Activated T-cell treated with anti-CD3 and anti-CD28 coated beads, Interleukin-2, amount 50 U/mL, for 72 hours (primary cell): ENCODE measurements around the gene PLEKHB2. TPM values are rescaled to one million over a fixed set of nuclear protein-coding genes. Genes with fewer than 3 reads are reported as not detected.
"Not testable (repeated sequence)": the region's sequence is repeated elsewhere in the genome, so short reads cannot be mapped to it uniquely, and the experiment has no call there.

Source experiments
- ATAC-seq, 2 donors: fragments of 150-1000 bp; cut with Tn5 transposase; replicated peaks in 1 of 2; 2 replicates each; pipeline ENCODE4 v1.10.0; 2021; ENCODE audit warnings: moderate library complexity in 2 of 2, mild to moderate bottlenecking in 1 of 2
- DNase-seq, 2 donors: peaks; one replicate each; pipeline ENCODE4 v3.0.0; 2021 to 2022; ENCODE audit warnings: mixed read lengths in 1 of 2
- H3K27ac Mint-ChIP-seq: one replicate; pipeline ENCODE4 v1.8.0; 2022; ENCODE audit warnings: mild to moderate bottlenecking, moderate library complexity, mixed read lengths
- H3K27me3 Mint-ChIP-seq: one replicate; pipeline ENCODE4 v1.8.0; 2022; ENCODE audit warnings: low read depth, mixed read lengths
- H3K36me3 Mint-ChIP-seq, 2 donors: one replicate each; pipeline ENCODE4 v1.8.0; 2022; ENCODE audit warnings: mixed read lengths in 2 of 2, mild to moderate bottlenecking in 1 of 2; ENCODE audit not compliant: insufficient read depth in 2 of 2
- H3K4me1 Mint-ChIP-seq: one replicate; pipeline ENCODE4 v1.8.0; 2022; ENCODE audit warnings: low read depth, mixed read lengths
- H3K4me3 Mint-ChIP-seq, 2 donors: one replicate each; pipeline ENCODE4 v1.8.0; 2022; ENCODE audit warnings: mild to moderate bottlenecking in 2 of 2, mixed read lengths in 2 of 2, moderate library complexity in 2 of 2
- H3K9me3 Mint-ChIP-seq, 2 donors: one replicate each; pipeline ENCODE4 v1.8.0; 2022; ENCODE audit warnings: mixed read lengths in 2 of 2
- total RNA-seq, 2 donors: library from RNA; stranded (reverse); gene quantifications; one replicate each; pipeline ENCODE4 v1.2.3, GENCODE V29; 2022

Gene PLEKHB2
- total RNA-seq, 2 donors from 2014 or later: 53.2 to 53.8 TPM

DNA sequence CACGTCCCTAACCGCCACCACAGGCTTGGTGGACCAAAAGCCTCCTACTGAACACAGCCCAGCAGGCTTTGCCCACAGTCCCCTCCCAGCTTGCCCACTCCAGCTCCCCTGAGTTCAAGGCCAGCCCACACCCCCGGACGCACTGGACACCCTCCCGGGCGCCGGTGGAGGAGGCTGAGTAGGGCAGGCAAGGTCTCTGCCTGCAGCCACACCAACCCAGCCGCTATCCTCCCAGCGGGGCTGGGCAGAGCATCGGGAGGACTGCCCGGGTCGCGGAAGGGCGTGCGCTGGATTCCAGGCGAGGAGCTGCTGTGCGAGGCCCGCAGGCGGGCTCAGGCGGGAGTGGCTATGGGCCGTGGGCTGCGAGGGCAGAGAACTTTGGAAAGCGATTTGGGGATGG lies 49.5 kb downstream of the PLEKHB2 start:
- Mint-ChIP-seq H3K4me3 (no peak overlapping the region), H3K27ac (no peak overlapping the region), H3K4me1 (peaks cover 32% of the 10 kb centered on the region), H3K36me3 (peaks cover 2 to 4% of the 10 kb centered on the region in 2 donors), H3K9me3 (no peaks in the 10 kb centered on the region), H3K27me3 (no peaks in the 10 kb centered on the region)
- DNase-seq (no peak), ATAC-seq (no peak)

DNA sequence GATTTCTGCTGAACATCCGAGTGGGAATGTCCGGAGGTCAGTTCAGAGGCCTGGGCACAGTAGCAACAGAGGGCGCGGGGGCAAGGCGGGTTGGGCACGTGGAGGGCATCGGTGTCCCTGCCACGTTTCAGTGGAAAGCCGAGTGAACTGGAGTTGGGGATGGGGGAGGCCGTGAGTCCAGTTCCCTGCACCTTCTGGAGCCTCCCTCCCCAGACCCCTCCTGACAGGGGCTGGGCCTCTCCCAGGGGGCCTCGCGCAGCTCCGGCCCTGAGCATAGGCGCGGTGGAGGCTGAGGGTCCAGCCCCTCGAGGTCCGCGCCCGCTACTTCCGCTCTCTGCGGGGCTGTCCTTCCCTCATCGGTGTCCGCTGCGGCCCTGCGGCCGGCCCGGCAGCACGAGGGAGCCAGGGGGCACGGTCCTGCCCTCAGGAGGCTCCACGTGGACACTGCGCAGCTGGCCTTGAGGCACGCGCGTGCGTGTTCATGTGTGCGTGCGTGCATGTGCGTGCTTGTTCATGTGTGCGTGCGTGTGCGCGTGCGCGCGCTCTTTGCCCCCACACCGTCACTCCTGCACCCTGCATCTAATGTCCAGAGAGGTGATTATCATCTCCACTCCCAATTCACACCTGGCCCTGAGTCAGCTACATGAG lies 50.2 kb downstream of the PLEKHB2 start:
- peaks cover 2 to 3% of the 10 kb centered on the region in 2 donors for H3K36me3 Mint-ChIP-seq
- no peak overlapping the region for H3K4me3 Mint-ChIP-seq
- DNase-seq (no peak), ATAC-seq (no peak)
- H3K27ac Mint-ChIP-seq: no peak overlapping the region
- H3K9me3 Mint-ChIP-seq: no peaks in the 10 kb centered on the region
- no peaks in the 10 kb centered on the region for H3K27me3 Mint-ChIP-seq
- H3K4me1 Mint-ChIP-seq: peaks cover 32% of the 10 kb centered on the region

- Mint-ChIP-seq H3K36me3 (no peaks in the 10 kb centered on the region), H3K27ac (no peak overlapping the region), H3K27me3 (no peaks in the 10 kb centered on the region), H3K9me3 (no peaks in the 10 kb centered on the region), H3K4me3 (peak overlapping the region in 1 of 2 donors; percentile 24), H3K4me1 (peaks cover 32% of the 10 kb centered on the region)
- no peak for ATAC-seq
- DNase-seq: peak; percentile 6 to 29
Observed at GRCh38 chr2:131156452-131157149, 51.5 kb downstream of the PLEKHB2 start.

DNA sequence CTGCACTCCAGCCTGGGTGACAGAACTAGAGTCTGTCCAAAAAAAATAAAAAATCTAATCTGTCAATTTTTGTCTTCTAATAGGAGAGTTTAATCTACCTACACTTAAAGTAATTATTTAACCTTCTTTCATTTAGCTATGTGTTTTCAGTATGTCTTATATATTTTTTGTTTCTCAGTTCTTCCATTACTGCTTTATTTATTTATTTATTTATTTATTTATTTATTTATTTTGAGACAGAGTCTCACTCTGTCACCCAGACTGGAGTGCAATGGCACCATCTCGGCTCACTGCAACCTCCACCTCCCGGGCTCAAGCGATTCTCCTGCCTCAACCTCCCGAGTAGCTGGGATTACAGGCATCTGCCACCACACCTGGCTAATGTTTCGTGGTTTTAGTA lies 60.4 kb downstream of the PLEKHB2 start:
- not testable (repeated sequence) for H3K9me3 Mint-ChIP-seq, ATAC-seq, DNase-seq, H3K4me3 Mint-ChIP-seq, H3K27ac Mint-ChIP-seq, H3K36me3 Mint-ChIP-seq, H3K4me1 Mint-ChIP-seq
- peaks cover 11% of the 10 kb centered on the region for H3K27me3 Mint-ChIP-seq

GRCh38 chr2:131168538-131168937 lies 63.4 kb downstream of the PLEKHB2 start:
- no peaks in the 10 kb centered on the region for H3K9me3 Mint-ChIP-seq
- DNase-seq: no peak
- no peak overlapping the region for H3K27ac Mint-ChIP-seq
- H3K4me1 Mint-ChIP-seq: no peaks in the 10 kb centered on the region
- no peak overlapping the region for H3K4me3 Mint-ChIP-seq
- peaks cover 19% of the 10 kb centered on the region for H3K27me3 Mint-ChIP-seq
- ATAC-seq: no peak
- H3K36me3 Mint-ChIP-seq: no peaks in the 10 kb centered on the region

DNA sequence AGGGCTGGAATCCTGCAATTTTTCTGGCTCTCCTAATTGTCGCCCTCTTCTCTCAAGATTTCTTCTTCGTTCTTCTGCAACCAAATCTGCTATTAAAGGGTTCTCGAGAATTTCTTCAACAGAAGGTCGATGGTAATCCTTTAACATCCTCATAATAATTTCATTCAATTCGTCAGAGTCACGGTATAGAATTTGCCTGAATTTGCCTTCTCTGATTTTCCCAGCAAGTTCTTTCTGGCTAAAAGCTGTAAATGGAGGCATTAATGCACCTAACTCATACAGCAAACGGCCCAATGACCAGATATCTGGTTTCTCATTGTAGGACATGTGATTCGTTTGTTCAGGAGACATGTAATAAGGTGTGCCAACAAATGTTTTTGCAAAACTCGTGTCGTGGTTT lies 72.9 kb downstream of the PLEKHB2 start:
- H3K27me3 Mint-ChIP-seq: peaks cover 32% of the 10 kb centered on the region
- H3K36me3 Mint-ChIP-seq, H3K4me1 Mint-ChIP-seq, H3K9me3 Mint-ChIP-seq, H3K27ac Mint-ChIP-seq, H3K4me3 Mint-ChIP-seq, ATAC-seq, DNase-seq: not testable (repeated sequence)

DNA sequence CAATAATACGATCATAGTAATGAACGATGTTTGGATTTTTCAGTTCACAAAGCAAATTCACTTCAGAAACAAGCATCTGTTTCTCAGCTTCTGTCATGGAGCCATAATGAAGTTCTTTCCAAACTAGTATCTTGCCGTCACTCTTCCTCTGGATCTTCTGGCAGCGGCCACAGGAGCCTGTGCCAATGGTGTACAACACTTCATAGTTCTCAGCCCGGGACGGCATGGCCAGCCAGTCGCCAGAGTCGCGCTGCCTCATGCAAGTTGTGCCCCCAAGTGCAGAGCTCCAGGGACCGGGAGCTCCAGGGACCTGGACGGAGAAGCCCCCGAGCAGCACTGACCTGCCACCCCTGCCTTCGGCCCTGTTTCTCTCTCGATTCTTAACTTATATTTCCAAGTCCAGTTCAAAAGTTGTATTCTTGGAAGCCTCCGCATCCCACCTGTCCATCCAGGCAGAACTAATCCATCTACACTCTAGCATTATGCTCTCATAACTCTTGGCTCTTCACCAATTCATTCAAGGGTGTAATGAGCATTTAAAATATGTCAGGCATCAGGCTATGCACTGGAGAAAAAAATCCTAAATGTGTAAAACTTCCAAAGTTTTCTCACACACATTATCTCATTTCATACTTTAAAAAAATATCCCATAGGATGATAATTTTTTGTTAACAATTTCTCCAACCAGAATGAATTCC lies 73.7 kb downstream of the PLEKHB2 start:
- H3K27me3 Mint-ChIP-seq: peaks cover 34% of the 10 kb centered on the region
- not testable (repeated sequence) for H3K36me3 Mint-ChIP-seq, H3K27ac Mint-ChIP-seq, H3K4me3 Mint-ChIP-seq, DNase-seq, H3K4me1 Mint-ChIP-seq, ATAC-seq, H3K9me3 Mint-ChIP-seq

- not testable (repeated sequence) for H3K9me3 Mint-ChIP-seq, ATAC-seq, DNase-seq, H3K4me3 Mint-ChIP-seq, H3K36me3 Mint-ChIP-seq, H3K27ac Mint-ChIP-seq, H3K4me1 Mint-ChIP-seq
- H3K27me3 Mint-ChIP-seq: peaks cover 28% of the 10 kb centered on the region
Observed at GRCh38 chr2:131181451-131181850, 76.3 kb downstream of the PLEKHB2 start.

GRCh38 chr2:131193421-131193820 lies 88.3 kb downstream of the PLEKHB2 start:
- H3K27ac Mint-ChIP-seq, H3K9me3 Mint-ChIP-seq, H3K4me3 Mint-ChIP-seq, H3K36me3 Mint-ChIP-seq, ATAC-seq, DNase-seq, H3K4me1 Mint-ChIP-seq: not testable (repeated sequence)
- peaks cover 26% of the 10 kb centered on the region for H3K27me3 Mint-ChIP-seq

DNA sequence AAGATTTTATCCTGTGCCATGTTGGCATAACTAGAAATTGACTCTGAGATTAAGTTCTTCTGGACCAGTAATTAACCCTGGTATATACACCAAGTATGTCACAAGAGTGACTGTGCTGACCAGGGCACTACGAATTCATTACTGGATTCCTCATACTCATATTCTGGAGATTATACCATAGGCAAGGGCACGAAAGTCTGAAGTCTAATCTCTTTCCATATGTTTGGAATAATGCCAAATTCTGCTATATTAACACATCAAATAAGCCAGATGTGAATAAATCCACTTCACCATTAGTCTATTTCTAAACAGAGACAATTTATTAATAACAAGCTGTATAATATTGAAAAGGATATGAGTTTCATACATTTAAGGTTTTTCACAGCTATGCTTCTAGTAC lies 91.0 kb downstream of the PLEKHB2 start:
- not testable (repeated sequence) for H3K36me3 Mint-ChIP-seq, DNase-seq

More for the DNA sequence above, 91.0 kb downstream of the PLEKHB2 start:
- not testable (repeated sequence) for H3K4me3 Mint-ChIP-seq, H3K9me3 Mint-ChIP-seq, ATAC-seq, H3K27me3 Mint-ChIP-seq, H3K27ac Mint-ChIP-seq, H3K4me1 Mint-ChIP-seq

Other genes with a start within 250 kb of the PLEKHB2 start
- 100 to 1,000 TPM in 1 of 2 donors, 10 to 100 TPM in 1; 89.3 to 108 TPM for gene FAM168B, start 11.9 kb upstream of the PLEKHB2 start, total RNA-seq
- gene POTEE, start 104.2 kb downstream of the PLEKHB2 start, total RNA-seq: under 1 TPM; 0.32 to 0.53 TPM